ENCODE results near the gene SLC44A1.

SLC44A1 gene

GRCh38 chr9:105473221-105473620 is 228.8 kb downstream of the SLC44A1 start:
- no peak for TF ChIP-seq CTCF (IDR thresholded peaks at IDR 0.05)
- Histone ChIP-seq H3K79me2 (no peaks in the 10 kb centered on the region), H3K4me3 (ENCODE audit: low read depth, low read length) (no peak overlapping the region), H3K4me1 (peaks cover 2% of the 10 kb centered on the region), H3K4me2 (ENCODE audit: low read length) (no peak overlapping the region), H3K27me3 (ENCODE audit: control insufficient read depth, insufficient read depth, low read length) (no peaks in the 10 kb centered on the region), H3K9me3 (ENCODE audit: control insufficient read depth, low read length) (no peaks in the 10 kb centered on the region), H3K36me3 (ENCODE audit: control insufficient read depth, insufficient read depth, low read length) (no peaks in the 10 kb centered on the region), H3K27ac (no peak overlapping the region), H3K9ac (no peak overlapping the region), H2AFZ (no peak overlapping the region)

GRCh38 chr9:105475302-105475701 is 230.9 kb downstream of the SLC44A1 start:
- H3K27me3 ChIP-seq (ENCODE audit: control insufficient read depth, insufficient read depth, low read length) = no peaks in the 10 kb centered on the region
- H2AFZ ChIP-seq = no peak overlapping the region
- no peak overlapping the region for H3K9ac ChIP-seq
- no peak for TF ChIP-seq CTCF (IDR thresholded peaks at IDR 0.05)
- no peak overlapping the region for H3K4me3 ChIP-seq (ENCODE audit: low read depth, low read length)
- no peaks in the 10 kb centered on the region for H3K9me3 ChIP-seq (ENCODE audit: control insufficient read depth, low read length)
- H3K27ac ChIP-seq = no peak overlapping the region
- H3K36me3 ChIP-seq (ENCODE audit: control insufficient read depth, insufficient read depth, low read length) = no peaks in the 10 kb centered on the region
- no peak overlapping the region for H3K4me2 ChIP-seq (ENCODE audit: low read length)
- no peaks in the 10 kb centered on the region for H3K79me2 ChIP-seq
- H3K4me1 ChIP-seq = peaks cover 2% of the 10 kb centered on the region

GRCh38 chr9:105479846-105480245 is 235.4 kb downstream of the SLC44A1 start:
- Histone ChIP-seq H3K27me3 (ENCODE audit: control insufficient read depth, insufficient read depth, low read length) (no peaks in the 10 kb centered on the region), H3K9ac (no peak overlapping the region), H3K4me3 (ENCODE audit: low read depth, low read length) (no peak overlapping the region), H3K9me3 (ENCODE audit: control insufficient read depth, low read length) (no peaks in the 10 kb centered on the region), H2AFZ (no peak overlapping the region), H3K4me2 (ENCODE audit: low read length) (no peak overlapping the region), H3K79me2 (no peaks in the 10 kb centered on the region), H3K36me3 (ENCODE audit: control insufficient read depth, insufficient read depth, low read length) (no peaks in the 10 kb centered on the region), H3K4me1 (peaks cover 2% of the 10 kb centered on the region), H3K27ac (no peak overlapping the region)
- no peak for TF ChIP-seq CTCF (IDR thresholded peaks at IDR 0.05)

GRCh38 chr9:105483618-105484017 is 239.2 kb downstream of the SLC44A1 start:
- Histone ChIP-seq H3K27me3 (ENCODE audit: control insufficient read depth, insufficient read depth, low read length) (no peaks in the 10 kb centered on the region), H3K9ac (no peak overlapping the region), H3K27ac (no peak overlapping the region), H3K4me3 (ENCODE audit: low read depth, low read length) (no peak overlapping the region), H2AFZ (no peak overlapping the region), H3K79me2 (no peaks in the 10 kb centered on the region), H3K4me1 (no peaks in the 10 kb centered on the region), H3K36me3 (ENCODE audit: control insufficient read depth, insufficient read depth, low read length) (no peaks in the 10 kb centered on the region), H3K9me3 (ENCODE audit: control insufficient read depth, low read length) (no peaks in the 10 kb centered on the region), H3K4me2 (ENCODE audit: low read length) (no peak overlapping the region)
- TF ChIP-seq CTCF (IDR thresholded peaks at IDR 0.05) = no peak

- no peaks in the 10 kb centered on the region for H3K27me3 ChIP-seq (ENCODE audit: control insufficient read depth, insufficient read depth, low read length)
- H3K9ac ChIP-seq = no peak overlapping the region
- no peaks in the 10 kb centered on the region for H3K9me3 ChIP-seq (ENCODE audit: control insufficient read depth, low read length)
- H3K36me3 ChIP-seq (ENCODE audit: control insufficient read depth, insufficient read depth, low read length) = no peaks in the 10 kb centered on the region
- TF ChIP-seq CTCF (IDR thresholded peaks at IDR 0.05) = no peak
- H3K4me2 ChIP-seq (ENCODE audit: low read length) = no peak overlapping the region
- no peak overlapping the region for H2AFZ ChIP-seq
- no peaks in the 10 kb centered on the region for H3K79me2 ChIP-seq
- no peak overlapping the region for H3K27ac ChIP-seq
- H3K4me1 ChIP-seq = no peaks in the 10 kb centered on the region
- H3K4me3 ChIP-seq (ENCODE audit: low read depth, low read length) = no peak overlapping the region
Measured at GRCh38 chr9:105484226-105484625, 239.8 kb downstream of the SLC44A1 start.

All from parathyroid adenoma (tissue), 2 donors.